ENCODE measurements around the gene NINJ2. TPM values are rescaled to one million over a fixed set of nuclear protein-coding genes. Genes with fewer than 3 reads are reported as not detected.
A peak's percentile ranks its signal among the peaks of the same experiment; 100 is the strongest.

Gene NINJ2
- total RNA-seq, 1 donor from 2014 or later: 6.8 TPM

GRCh38 chr12:538731-539539 is 124.3 kb downstream of the NINJ2 start:
- Mint-ChIP-seq H3K9me3 (no peaks in the 10 kb centered on the region), H3K27ac (peak overlapping the region; percentile 80), H3K4me3 (no peak overlapping the region), H3K36me3 (ENCODE audit: low read depth) (peaks cover 2% of the 10 kb centered on the region), H3K27me3 (ENCODE audit: insufficient read depth) (peaks cover 2% of the 10 kb centered on the region), H3K4me1 (ENCODE audit: low read depth) (peaks cover 17% of the 10 kb centered on the region)
- intact Hi-C loops (cut with micrococcal nuclease): no loop called here
- DNase-seq (ENCODE audit: low spot score): peak; percentile 28

GRCh38 chr12:537772-538171 is 125.5 kb downstream of the NINJ2 start:
- Mint-ChIP-seq H3K9me3 (no peaks in the 10 kb centered on the region), H3K4me3 (no peak overlapping the region), H3K4me1 (ENCODE audit: low read depth) (peaks cover 17% of the 10 kb centered on the region), H3K27ac (no peak overlapping the region), H3K36me3 (ENCODE audit: low read depth) (peaks cover 2% of the 10 kb centered on the region), H3K27me3 (ENCODE audit: insufficient read depth) (peaks cover 2% of the 10 kb centered on the region)
- intact Hi-C loops (cut with micrococcal nuclease): no loop called here
- no peak for DNase-seq (ENCODE audit: low spot score)

GRCh38 chr12:536751-537245 is 126.4 kb downstream of the NINJ2 start:
- peaks cover 4% of the 10 kb centered on the region for H3K9me3 Mint-ChIP-seq
- intact Hi-C loops (cut with micrococcal nuclease): no loop called here

GRCh38 chr12:535396-535795 is 127.8 kb downstream of the NINJ2 start:
- Mint-ChIP-seq H3K4me3 (no peak overlapping the region), H3K27me3 (ENCODE audit: insufficient read depth) (peaks cover 7% of the 10 kb centered on the region), H3K27ac (no peak overlapping the region), H3K4me1 (ENCODE audit: low read depth) (peaks cover 16% of the 10 kb centered on the region), H3K36me3 (ENCODE audit: low read depth) (peaks cover 2% of the 10 kb centered on the region), H3K9me3 (peaks cover 4% of the 10 kb centered on the region)
- no peak for DNase-seq (ENCODE audit: low spot score)
- intact Hi-C loops (cut with micrococcal nuclease): no loop called here

More at GRCh38 chr12:536751-537245, 126.4 kb downstream of the NINJ2 start:
- no peak for DNase-seq (ENCODE audit: low spot score)
- Mint-ChIP-seq H3K27me3 (ENCODE audit: insufficient read depth) (peaks cover 3% of the 10 kb centered on the region), H3K4me1 (ENCODE audit: low read depth) (peaks cover 17% of the 10 kb centered on the region), H3K4me3 (no peak overlapping the region), H3K27ac (no peak overlapping the region), H3K36me3 (ENCODE audit: low read depth) (peaks cover 2% of the 10 kb centered on the region)

- H3K4me1 Mint-ChIP-seq (ENCODE audit: low read depth): peaks cover 6% of the 10 kb centered on the region
- DNase-seq (ENCODE audit: low spot score): no peak
- no peak overlapping the region for H3K4me3 Mint-ChIP-seq
- H3K9me3 Mint-ChIP-seq: peaks cover 4% of the 10 kb centered on the region
- intact Hi-C loops (cut with micrococcal nuclease): no loop called here
- peaks cover 1% of the 10 kb centered on the region for H3K36me3 Mint-ChIP-seq (ENCODE audit: low read depth)
- H3K27me3 Mint-ChIP-seq (ENCODE audit: insufficient read depth): peaks cover 7% of the 10 kb centered on the region
- no peak overlapping the region for H3K27ac Mint-ChIP-seq
Measured at GRCh38 chr12:534216-534615, 129.0 kb downstream of the NINJ2 start.

GRCh38 chr12:533718-534117 is 129.5 kb downstream of the NINJ2 start:
- Mint-ChIP-seq H3K27ac (no peak overlapping the region), H3K27me3 (ENCODE audit: insufficient read depth) (peaks cover 7% of the 10 kb centered on the region), H3K4me1 (ENCODE audit: low read depth) (peaks cover 1% of the 10 kb centered on the region), H3K9me3 (peaks cover 4% of the 10 kb centered on the region), H3K36me3 (ENCODE audit: low read depth) (no peaks in the 10 kb centered on the region), H3K4me3 (no peak overlapping the region)
- intact Hi-C loops (cut with micrococcal nuclease): no loop called here
- DNase-seq (ENCODE audit: low spot score): no peak

- Mint-ChIP-seq H3K27me3 (ENCODE audit: insufficient read depth) (peaks cover 7% of the 10 kb centered on the region), H3K36me3 (ENCODE audit: low read depth) (no peaks in the 10 kb centered on the region), H3K4me1 (ENCODE audit: low read depth) (no peaks in the 10 kb centered on the region), H3K9me3 (peaks cover 4% of the 10 kb centered on the region), H3K27ac (no peak overlapping the region), H3K4me3 (no peak overlapping the region)
- no peak for DNase-seq (ENCODE audit: low spot score)
- intact Hi-C loops (cut with micrococcal nuclease): no loop called here
Measured at GRCh38 chr12:532908-533565, 130.2 kb downstream of the NINJ2 start.

GRCh38 chr12:531951-532585 is 131.2 kb downstream of the NINJ2 start:
- no peaks in the 10 kb centered on the region for H3K4me1 Mint-ChIP-seq (ENCODE audit: low read depth)
- no peak for DNase-seq (ENCODE audit: low spot score)
- peaks cover 4% of the 10 kb centered on the region for H3K9me3 Mint-ChIP-seq
- H3K4me3 Mint-ChIP-seq: no peak overlapping the region
- H3K36me3 Mint-ChIP-seq (ENCODE audit: low read depth): no peaks in the 10 kb centered on the region
- no peak overlapping the region for H3K27ac Mint-ChIP-seq
- intact Hi-C loops (cut with micrococcal nuclease): no loop called here
- H3K27me3 Mint-ChIP-seq (ENCODE audit: insufficient read depth): peaks cover 7% of the 10 kb centered on the region

- DNase-seq (ENCODE audit: low spot score): no peak
- peaks cover 4% of the 10 kb centered on the region for H3K9me3 Mint-ChIP-seq
- peaks cover 7% of the 10 kb centered on the region for H3K27me3 Mint-ChIP-seq (ENCODE audit: insufficient read depth)
- no peak overlapping the region for H3K4me3 Mint-ChIP-seq
- no peaks in the 10 kb centered on the region for H3K36me3 Mint-ChIP-seq (ENCODE audit: low read depth)
- intact Hi-C loops (cut with micrococcal nuclease): no loop called here
- H3K4me1 Mint-ChIP-seq (ENCODE audit: low read depth): no peaks in the 10 kb centered on the region
- no peak overlapping the region for H3K27ac Mint-ChIP-seq
Measured at GRCh38 chr12:530821-531220, 132.4 kb downstream of the NINJ2 start.

GRCh38 chr12:530308-530707 is 132.9 kb downstream of the NINJ2 start:
- no peak overlapping the region for H3K4me3 Mint-ChIP-seq
- intact Hi-C loops (cut with micrococcal nuclease): no loop called here
- H3K27me3 Mint-ChIP-seq (ENCODE audit: insufficient read depth): peaks cover 7% of the 10 kb centered on the region
- H3K4me1 Mint-ChIP-seq (ENCODE audit: low read depth): no peaks in the 10 kb centered on the region
- peaks cover 4% of the 10 kb centered on the region for H3K9me3 Mint-ChIP-seq
- H3K27ac Mint-ChIP-seq: no peak overlapping the region
- DNase-seq (ENCODE audit: low spot score): no peak
- H3K36me3 Mint-ChIP-seq (ENCODE audit: low read depth): no peaks in the 10 kb centered on the region

GRCh38 chr12:527729-528128 is 135.5 kb downstream of the NINJ2 start:
- Mint-ChIP-seq H3K9me3 (peaks cover 4% of the 10 kb centered on the region), H3K27ac (no peak overlapping the region), H3K4me1 (ENCODE audit: low read depth) (no peaks in the 10 kb centered on the region), H3K27me3 (ENCODE audit: insufficient read depth) (peaks cover 7% of the 10 kb centered on the region), H3K4me3 (no peak overlapping the region), H3K36me3 (ENCODE audit: low read depth) (no peaks in the 10 kb centered on the region)
- DNase-seq (ENCODE audit: low spot score): no peak
- intact Hi-C loops (cut with micrococcal nuclease): no loop called here

GRCh38 chr12:527241-527640 is 136.0 kb downstream of the NINJ2 start:
- intact Hi-C loops (cut with micrococcal nuclease): no loop called here
- Mint-ChIP-seq H3K36me3 (ENCODE audit: low read depth) (no peaks in the 10 kb centered on the region), H3K27me3 (ENCODE audit: insufficient read depth) (peaks cover 4% of the 10 kb centered on the region), H3K9me3 (peaks cover 3% of the 10 kb centered on the region), H3K27ac (no peak overlapping the region), H3K4me3 (no peak overlapping the region), H3K4me1 (ENCODE audit: low read depth) (no peaks in the 10 kb centered on the region)
- DNase-seq (ENCODE audit: low spot score): no peak

GRCh38 chr12:526089-526488 is 137.2 kb downstream of the NINJ2 start:
- H3K36me3 Mint-ChIP-seq (ENCODE audit: low read depth): no peaks in the 10 kb centered on the region

More at GRCh38 chr12:526089-526488, 137.2 kb downstream of the NINJ2 start:
- H3K27ac Mint-ChIP-seq: no peak overlapping the region
- H3K27me3 Mint-ChIP-seq (ENCODE audit: insufficient read depth): peaks cover 4% of the 10 kb centered on the region
- no peaks in the 10 kb centered on the region for H3K4me1 Mint-ChIP-seq (ENCODE audit: low read depth)
- H3K9me3 Mint-ChIP-seq: no peaks in the 10 kb centered on the region
- DNase-seq (ENCODE audit: low spot score): no peak
- intact Hi-C loops (cut with micrococcal nuclease): no loop called here
- no peak overlapping the region for H3K4me3 Mint-ChIP-seq
